Cardiac septum (tissue), 1 donor: Measurements from ENCODE around the gene LYZL6. TPM values are rescaled to one million over a fixed set of nuclear protein-coding genes. Genes with fewer than 3 reads are reported as not detected.

Source experiments
- DNase-seq: peaks from one replicate; pipeline ENCODE4 v3.0.0-alpha.2; 2020; ENCODE audit warnings: low spot score
- intact Hi-C: fragments of 100-400 bp; cut with DNase I; formaldehyde crosslinking; loops from one replicate; pipeline ENCODE4 v1.14.0; 2022
- total RNA-seq: library from RNA; stranded (reverse); fragmentation: NEBNext Ultra II Directional; extraction: Animal tissue kit (Norgen Biotek cat#: 25700); gene quantifications from one replicate; pipeline ENCODE4 v1.2.1, GENCODE V29; 2021
- donor health status: DM: no; HTN: no; CAD: no.

The LYZL6 gene
- total RNA-seq, 1 donor from 2014 or later, result not detected

- DNase-seq, result no peak
- intact Hi-C loops, result no loop called here
These were observed 52.2 kb downstream of the LYZL6 start for GRCh38 chr17:35891269-35891668.

DNA sequence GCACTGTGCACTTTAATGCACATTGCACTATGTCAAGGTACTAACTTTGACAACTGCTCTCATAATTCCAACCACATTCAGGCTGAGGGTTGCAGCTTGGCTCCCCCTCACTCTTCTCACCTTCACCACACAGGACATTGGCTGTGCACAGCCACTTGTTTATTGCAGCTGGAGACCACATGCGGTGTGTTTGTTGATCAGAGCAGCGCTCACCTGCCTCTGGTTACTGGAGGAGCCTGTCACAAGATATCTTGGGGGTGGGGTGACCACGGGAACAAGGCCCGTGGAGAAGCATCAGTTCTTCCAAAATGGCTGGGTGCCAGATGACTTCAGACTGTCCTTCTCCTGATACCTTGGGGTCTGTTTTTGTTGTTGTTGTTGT is 52.7 kb downstream of the LYZL6 start:
- no peak for DNase-seq
- intact Hi-C loops, result no loop called here

DNA sequence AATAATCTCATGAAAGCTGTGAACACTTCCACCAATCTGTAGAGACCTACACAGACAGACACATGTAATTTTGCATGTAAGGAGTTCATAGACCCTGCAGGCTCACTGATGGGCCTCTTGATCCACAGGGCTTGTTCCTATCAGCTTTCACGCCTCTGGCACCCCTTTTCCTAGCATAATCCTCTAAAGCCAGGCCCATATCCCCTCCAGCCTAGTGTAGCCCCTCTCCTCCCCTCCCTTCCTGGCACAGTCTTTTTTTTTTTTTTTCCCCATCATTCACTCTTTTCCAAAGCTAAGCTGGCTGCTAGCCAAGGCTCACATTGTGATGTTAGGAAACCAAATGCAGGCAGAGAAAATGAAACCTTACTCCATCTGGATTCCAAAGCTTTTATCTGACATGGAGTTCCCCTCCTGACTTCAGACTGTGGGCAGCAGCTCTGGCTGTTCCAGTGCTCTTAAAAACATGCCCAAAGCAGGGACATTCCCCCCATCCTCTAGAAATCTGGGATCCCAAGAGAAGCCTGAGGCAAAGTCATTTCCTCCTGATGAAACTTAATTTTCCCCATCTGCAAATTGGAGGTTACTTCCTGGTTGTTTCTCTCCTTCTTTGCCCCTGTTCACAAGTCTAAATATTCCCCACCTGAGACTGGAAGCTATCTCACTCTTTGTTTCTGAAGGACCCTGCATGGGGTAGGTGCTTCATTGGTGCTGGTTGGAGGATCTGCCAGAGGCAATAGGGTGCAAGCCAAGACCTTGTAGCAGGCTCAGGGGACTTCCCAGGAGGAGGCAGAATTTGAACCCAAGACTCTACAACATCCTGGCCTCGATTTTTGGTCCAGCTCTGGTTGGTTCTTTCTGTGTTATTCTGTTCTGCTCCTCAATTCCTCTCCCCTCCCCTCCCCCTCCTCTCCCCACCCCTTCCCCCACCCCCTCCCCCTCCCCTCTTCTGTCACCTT is 53.4 kb downstream of the LYZL6 start:
- intact Hi-C loops, result loop anchor here (10.0 kb wide), 1 partner anchor 55 kb away; the partner anchor contains the start of gene LYZL6
- no peak for DNase-seq

GRCh38 chr17:35889241-35889640 is 54.3 kb downstream of the LYZL6 start:
- no peak for DNase-seq
- intact Hi-C loops, result loop anchor here (10.0 kb wide), 1 partner anchor 56 kb away; the partner anchor contains the start of gene LYZL6

Other genes starting within 250 kb of the LYZL6 start
- 22.0 TPM for gene RASL10B, start 212.1 kb downstream of the LYZL6 start, total RNA-seq
- 0.08 TPM for gene GAS2L2, start 190.5 kb downstream of the LYZL6 start, total RNA-seq
- gene C17orf50, start 182.8 kb downstream of the LYZL6 start, total RNA-seq, result not detected
- gene MMP28, start 148.1 kb downstream of the LYZL6 start, total RNA-seq, result 1.2 TPM
- 140 TPM for gene TAF15, start 134.2 kb downstream of the LYZL6 start, total RNA-seq
- gene HEATR9, start 74.8 kb downstream of the LYZL6 start, total RNA-seq, result not detected
- 2.6 TPM for gene CCL5, start 63.4 kb downstream of the LYZL6 start, total RNA-seq
- gene RDM1, start 12.9 kb downstream of the LYZL6 start, total RNA-seq, result not detected
- not detected for gene CCL16, start 37.8 kb upstream of the LYZL6 start, total RNA-seq
- 6.7 TPM for gene CCL14, start 43.0 kb upstream of the LYZL6 start, total RNA-seq
- not detected for gene CCL15, start 57.8 kb upstream of the LYZL6 start, total RNA-seq
- gene CCL23, start 74.3 kb upstream of the LYZL6 start, total RNA-seq, result not detected
- gene CCL18, start 120.6 kb upstream of the LYZL6 start, total RNA-seq, result 2.3 TPM
- 0.86 TPM for gene CCL3, start 146.4 kb upstream of the LYZL6 start, total RNA-seq
- gene CCL4, start 160.1 kb upstream of the LYZL6 start, total RNA-seq, result 0.81 TPM
- 3.3 TPM for gene TBC1D3B, start 232.9 kb upstream of the LYZL6 start, total RNA-seq